ENCODE data around the gene SLC22A3.

- no peak for TF ChIP-seq CTCF (conservative IDR thresholded peaks at IDR 0.05; ENCODE audit: low read depth, low read length)
- no peak for TF ChIP-seq FOS (IDR thresholded peaks at IDR 0.05; ENCODE audit: low read depth, low read length)
- no peak for TF ChIP-seq RCOR1 (IDR thresholded peaks at IDR 0.05; ENCODE audit: insufficient replicate concordance, low read length)
- TF ChIP-seq POLR2A (IDR thresholded peaks at IDR 0.05; ENCODE audit: low read depth, low read length), result no peak
- TF ChIP-seq CEBPB (IDR thresholded peaks at IDR 0.05; ENCODE audit: low read depth, low read length), result no peak
- TF ChIP-seq RAD21 (IDR thresholded peaks at IDR 0.05; ENCODE audit: low read length), result no peak
- TF ChIP-seq MAFK (IDR thresholded peaks at IDR 0.05; ENCODE audit: low read depth, low read length), result no peak
- no peak for TF ChIP-seq NFE2L2 (IDR thresholded peaks at IDR 0.05; ENCODE audit: low read depth, low read length)
- TF ChIP-seq MAZ (IDR thresholded peaks at IDR 0.05; ENCODE audit: borderline replicate concordance, low read depth, low read length), result no peak
- TF ChIP-seq CHD1 (IDR thresholded peaks at IDR 0.05; ENCODE audit: low read depth, low read length), result no peak
- TF ChIP-seq MXI1 (IDR thresholded peaks at IDR 0.05; ENCODE audit: borderline replicate concordance, low read depth, low read length), result no peak
Measured at GRCh38 chr6:160316261-160316660, 31.9 kb upstream of the SLC22A3 start.
